T-cell (primary cell): Measurements from ENCODE around the gene PIPOX. TPM values are rescaled to one million over a fixed set of nuclear protein-coding genes. Genes with fewer than 3 reads are reported as not detected.

Experiments used
- ATAC-seq, 4 experiments: fragments of 200-7000 bp in 3 of 4; fragments of 150-1000 bp in 1 of 4; cut with Tn5 transposase; replicated peaks in 1 of 4; 1 replicate in 3 of 4; 2 replicates in 1 of 4; pipeline ENCODE4 v1.10.0; 2021; ENCODE audit warnings: moderate library complexity in 3 of 4, mild to moderate bottlenecking in 2 of 4, moderate number of reproducible peaks in 1 of 4
- CTCF ChIA-PET, 2 donors: fragments of 300-600 bp; sonication (Branson Sonifier 250); formaldehyde crosslinking; loops; one replicate each; lab custom pipeline; 2022; ENCODE audit warnings: antibody characterized with exemption in 2 of 2; lab: Charles Lee
- POLR2A ChIA-PET, 2 donors: fragments of 300-600 bp; sonication (Branson Sonifier 250); formaldehyde crosslinking; loops; one replicate each; lab custom pipeline; 2022; ENCODE audit warnings: antibody characterized with exemption in 2 of 2; lab: Charles Lee
- DNase-seq, 35 experiments: peaks; one replicate each; pipeline versions ENCODE4 v3.0.0 to v3.0.0-alpha.2; 2013 to 2023
- H3K27ac ChIP-seq: one replicate; pipeline ENCODE4 v1.5.1; 2013; ENCODE audit warnings: low read length
- H3K27me3 ChIP-seq, 2 experiments: replicated peaks in 1 of 2; 1 replicate in 1 of 2; 2 replicates in 1 of 2; pipeline versions ENCODE4 v1.6.1 to v1.7.0; 2013; ENCODE audit warnings: low read length in 1 of 2, mixed read lengths in 1 of 2; ENCODE audit not compliant: control insufficient read depth in 2 of 2, insufficient read depth in 2 of 2; ENCODE audit errors: extremely low read depth in 1 of 2
- H3K36me3 ChIP-seq, 2 donors: 1 replicate in 1 of 2; 2 replicates in 1 of 2; pipeline versions ENCODE4 v1.6.1 to v1.7.0; 2013; ENCODE audit warnings: low read length in 1 of 2; ENCODE audit not compliant: control insufficient read depth in 2 of 2, insufficient read depth in 1 of 2; ENCODE audit errors: extremely low read depth in 1 of 2
- H3K4me1 ChIP-seq, 2 experiments: 1 replicate in 1 of 2; 2 replicates in 1 of 2; pipeline versions ENCODE4 v1.6.1 to v1.7.0; 2013; ENCODE audit warnings: low read length in 2 of 2, mixed read lengths in 1 of 2; ENCODE audit not compliant: insufficient read depth in 2 of 2, control insufficient read depth in 1 of 2; ENCODE audit errors: extremely low read depth in 1 of 2
- H3K4me3 ChIP-seq, 2 donors: 1 replicate in 1 of 2; 2 replicates in 1 of 2; pipeline versions ENCODE4 v1.5.1 to v1.7.0; 2013; ENCODE audit warnings: mild to moderate bottlenecking in 2 of 2, low read length in 1 of 2, moderate library complexity in 1 of 2; ENCODE audit not compliant: control insufficient read depth in 1 of 2; ENCODE audit errors: extremely low read depth in 1 of 2
- H3K9me3 ChIP-seq: 2 replicates; pipeline ENCODE4 v1.7.0; 2013
- H3K27ac Mint-ChIP-seq, 2 donors: one replicate each; pipeline ENCODE4 v1.8.0; 2020 to 2021; ENCODE audit warnings: mild to moderate bottlenecking in 2 of 2, mixed read lengths in 2 of 2
- H3K27me3 Mint-ChIP-seq, 2 donors: one replicate each; pipeline ENCODE4 v1.8.0; 2021 to 2022; ENCODE audit warnings: mixed read lengths in 2 of 2
- H3K36me3 Mint-ChIP-seq: one replicate; pipeline ENCODE4 v1.8.0; 2021; ENCODE audit warnings: mixed read lengths
- H3K4me1 Mint-ChIP-seq, 3 donors: one replicate each; pipeline ENCODE4 v1.8.0; 2020 to 2022; ENCODE audit warnings: mixed read lengths in 3 of 3, mild to moderate bottlenecking in 1 of 3
- H3K4me3 Mint-ChIP-seq, 3 donors: one replicate each; pipeline ENCODE4 v1.8.0; 2020 to 2022; ENCODE audit warnings: mild to moderate bottlenecking in 3 of 3, mixed read lengths in 3 of 3, moderate library complexity in 3 of 3
- H3K9me3 Mint-ChIP-seq, 3 donors: one replicate each; pipeline ENCODE4 v1.8.0; 2020 to 2022; ENCODE audit warnings: mixed read lengths in 3 of 3
- WGBS: methylation state at CpG from one replicate; pipeline ENCODE4 v1.1.5; 2013; ENCODE audit warnings: missing lambda C conversion rate; ENCODE audit not compliant: insufficient coverage; 5-methylcytosine and 5-hydroxymethylcytosine counted together
- total RNA-seq, 35 experiments: library from RNA in 6 of 35; stranded (reverse) in 6 of 35; fragments of 120-200 nt in 1 of 35; gene quantifications; one replicate each; pipeline versions ENCODE4 v1.2.1 to v1.2.4 and lab custom pipeline; 2013 to 2026

PIPOX gene
- total RNA-seq, 5 donors from 2014 or later (not counting 1 experiment from before 2014, with no cell fraction given) = 2.4 to 5.7 (median 4.6) TPM

- H3K36me3 Mint-ChIP-seq = no peaks in the 10 kb centered on the region
- Histone ChIP-seq H3K27me3 (peaks cover 0 to 31% of the 10 kb centered on the region in 2 experiments), H3K4me1 (peaks cover 0 to 7% of the 10 kb centered on the region in 2 experiments), H3K36me3 (no peaks in the 10 kb centered on the region), H3K9me3 (no peaks in the 10 kb centered on the region), H3K4me3 (no peak overlapping the region), H3K27ac (no peak overlapping the region)
- H3K27ac Mint-ChIP-seq = no peak overlapping the region
- ChIA-PET CTCF (interaction anchor here in 1 of 2 donors (0.6 kb wide), 1 partner anchor 12 kb away, joined by 3 read pairs; no protein-coding TSS in a partner anchor), POLR2A (no interaction called here)
- H3K4me1 Mint-ChIP-seq = peaks cover 0 to 14% (median 5%) of the 10 kb centered on the region in 3 donors
- no peak for ATAC-seq
- no peaks in the 10 kb centered on the region for H3K9me3 Mint-ChIP-seq
- DNase-seq = no peak
- no peak overlapping the region for H3K4me3 Mint-ChIP-seq
- H3K27me3 Mint-ChIP-seq = peaks cover 20 to 24% of the 10 kb centered on the region in 2 donors
- 92% methylated on average over 2 of the region's 3 CpGs for WGBS
Measured at GRCh38 chr17:29043539-29044145, 701 bp downstream of the PIPOX start.

GRCh38 chr17:29045026-29045425 is 2.1 kb downstream of the PIPOX start:
- H3K4me1 Mint-ChIP-seq = peaks cover 0 to 14% (median 5%) of the 10 kb centered on the region in 3 donors
- DNase-seq = no peak
- Histone ChIP-seq H3K4me3 (no peak overlapping the region), H3K27ac (no peak overlapping the region), H3K36me3 (no peaks in the 10 kb centered on the region), H3K27me3 (peaks cover 0 to 29% of the 10 kb centered on the region in 2 experiments), H3K9me3 (no peaks in the 10 kb centered on the region), H3K4me1 (peaks cover 0 to 7% of the 10 kb centered on the region in 2 experiments)
- no peak overlapping the region for H3K27ac Mint-ChIP-seq
- ChIA-PET POLR2A (no interaction called here), CTCF (no interaction called here)
- H3K27me3 Mint-ChIP-seq = peaks cover 27 to 30% of the 10 kb centered on the region in 2 donors
- no peak overlapping the region for H3K4me3 Mint-ChIP-seq
- ATAC-seq = no peak
- no peaks in the 10 kb centered on the region for H3K36me3 Mint-ChIP-seq
- 75% methylated on average over 4 of the region's 4 CpGs for WGBS
- H3K9me3 Mint-ChIP-seq = no peaks in the 10 kb centered on the region

GRCh38 chr17:29045734-29046472 is 3.0 kb downstream of the PIPOX start:
- no peaks in the 10 kb centered on the region for H3K9me3 ChIP-seq
- Mint-ChIP-seq H3K9me3 (no peaks in the 10 kb centered on the region), H3K4me1 (peaks cover 0 to 14% (median 5%) of the 10 kb centered on the region in 3 donors), H3K27me3 (peaks cover 27 to 31% of the 10 kb centered on the region in 2 donors), H3K36me3 (no peaks in the 10 kb centered on the region), H3K27ac (no peak overlapping the region), H3K4me3 (no peak overlapping the region)
- H3K27me3 ChIP-seq = peaks cover 0 to 21% of the 10 kb centered on the region in 2 experiments
- ATAC-seq = no peak
- no peak overlapping the region for H3K4me3 ChIP-seq
- CTCF ChIA-PET = no interaction called here
- POLR2A ChIA-PET = no interaction called here
- H3K36me3 ChIP-seq = no peaks in the 10 kb centered on the region
- peaks cover 0 to 7% of the 10 kb centered on the region in 2 experiments for H3K4me1 ChIP-seq
- 71% methylated on average over 3 of the region's 7 CpGs for WGBS
- no peak for DNase-seq
- no peak overlapping the region for H3K27ac ChIP-seq

- ATAC-seq (no peak), DNase-seq (no peak)
- Mint-ChIP-seq H3K9me3 (no peaks in the 10 kb centered on the region), H3K4me1 (peaks cover 0 to 14% (median 5%) of the 10 kb centered on the region in 3 donors), H3K27me3 (peaks cover 27 to 31% of the 10 kb centered on the region in 2 donors), H3K27ac (no peak overlapping the region), H3K4me3 (no peak overlapping the region), H3K36me3 (no peaks in the 10 kb centered on the region)
- Histone ChIP-seq H3K4me3 (no peak overlapping the region), H3K4me1 (peaks cover 0 to 7% of the 10 kb centered on the region in 2 experiments), H3K9me3 (no peaks in the 10 kb centered on the region), H3K27ac (no peak overlapping the region), H3K36me3 (no peaks in the 10 kb centered on the region), H3K27me3 (peaks cover 0 to 26% of the 10 kb centered on the region in 2 experiments)
- 74% methylated on average over 2 of the region's 5 CpGs for WGBS
- ChIA-PET CTCF (interaction anchor here in 1 of 2 donors (0.8 kb wide), 1 partner anchor 90 kb away, joined by 3 read pairs; no protein-coding TSS in a partner anchor), POLR2A (no interaction called here)
Measured at GRCh38 chr17:29046473-29046839, 3.5 kb downstream of the PIPOX start.

- H3K27me3 Mint-ChIP-seq = peaks cover 20 to 24% of the 10 kb centered on the region in 2 donors
- H3K36me3 ChIP-seq = no peaks in the 10 kb centered on the region
- H3K27me3 ChIP-seq = peaks cover 0 to 20% of the 10 kb centered on the region in 2 experiments
- no peaks in the 10 kb centered on the region for H3K9me3 ChIP-seq
- no peaks in the 10 kb centered on the region for H3K4me1 ChIP-seq
- no peaks in the 10 kb centered on the region for H3K9me3 Mint-ChIP-seq
- WGBS = 78% methylated on average over 4 of the region's 10 CpGs
- CTCF ChIA-PET = interaction anchor here (0.5 to 1.1 kb wide), 2 partner anchors 50 to 439 kb away, joined by 4 to 8 read pairs; no protein-coding TSS in a partner anchor
- DNase-seq (no peak), ATAC-seq (no peak)
- no peaks in the 10 kb centered on the region for H3K36me3 Mint-ChIP-seq
- peaks cover 0 to 5% (median 0%) of the 10 kb centered on the region in 3 donors for H3K4me1 Mint-ChIP-seq
- no peak overlapping the region for H3K4me3 ChIP-seq
- H3K27ac ChIP-seq = no peak overlapping the region
- no peak overlapping the region for H3K27ac Mint-ChIP-seq
- POLR2A ChIA-PET = no interaction called here
- no peak overlapping the region for H3K4me3 Mint-ChIP-seq
Measured at GRCh38 chr17:29048440-29049368, 5.8 kb downstream of the PIPOX start.
